ENCODE measurements around the gene ZFP1. TPM values are rescaled to one million over a fixed set of nuclear protein-coding genes. Genes with fewer than 3 reads are reported as not detected.

The ZFP1 gene
- total and polyA plus RNA-seq, 2 of the 4 experiments (the other 2 are of a cell fraction): 3.8 to 16.0 TPM

DNA sequence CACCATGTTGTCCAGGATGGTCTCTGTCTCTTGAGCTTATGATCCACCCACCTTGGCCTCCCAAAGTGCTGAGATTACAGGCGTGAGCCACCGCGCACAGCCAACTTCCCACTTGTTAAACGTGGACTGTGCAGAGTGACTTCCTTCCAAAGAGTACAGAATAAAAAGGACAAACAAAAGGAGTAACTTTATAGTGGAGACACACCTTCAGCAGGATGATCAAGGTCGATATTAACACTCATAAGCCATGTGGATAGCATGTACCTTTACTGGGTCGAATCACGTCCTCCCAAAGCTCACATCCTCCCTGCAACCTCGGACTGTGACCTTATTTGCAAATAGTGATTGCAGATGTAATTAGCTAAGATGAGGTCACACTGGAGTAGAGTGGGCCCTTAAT is 10.1 kb upstream of the ZFP1 start:
- Histone ChIP-seq H3K4me2 (ENCODE audit: low read depth, low read length) (no peak overlapping the region), H4K8ac (ENCODE audit: low read depth in 2 of 2, low read length in 2 of 2) (no peak overlapping the region), H2BK120ac (ENCODE audit: low read depth, low read length) (no peak overlapping the region), H3K4me3 (ENCODE audit: insufficient read depth, low read depth, low read length) (no peak overlapping the region), H3K9ac (ENCODE audit: low read depth, low read length) (no peak overlapping the region), H2BK20ac (ENCODE audit: low read depth, low read length) (no peak overlapping the region), H3K23ac (ENCODE audit: low read depth, low read length) (no peak overlapping the region), H2AFZ (replicated peaks; ENCODE audit: low read length, poor library complexity) (no peak overlapping the region), H2BK15ac (ENCODE audit: low read depth, low read length) (no peak overlapping the region), H3K18ac (ENCODE audit: low read depth, low read length) (no peak overlapping the region), H3K27me3 (ENCODE audit: control insufficient read depth, insufficient read depth, low read length) (no peaks in the 10 kb centered on the region; the same call in 1 of the 2 replicates), H3K9me1 (ENCODE audit: insufficient read depth, low read length) (no peaks in the 10 kb centered on the region), H3K79me1 (ENCODE audit: low read depth in 1 of 2, low read length in 2 of 2) (no peaks in the 10 kb centered on the region), H4K5ac (ENCODE audit: low read depth, low read length) (no peak overlapping the region), H2AK9ac (replicated peaks; ENCODE audit: low read depth, low read length, poor library complexity) (no peak overlapping the region), H3K4ac (ENCODE audit: low read depth, low read length) (no peak overlapping the region), H3K14ac (replicated peaks; ENCODE audit: low read depth, low read length) (no peak overlapping the region), H2BK5ac (ENCODE audit: low read depth, low read length, poor library complexity, severe bottlenecking) (no peak overlapping the region), H2AK5ac (ENCODE audit: low read depth, low read length) (no peak overlapping the region), H3K36me3 (ENCODE audit: control insufficient read depth, insufficient read depth, low read length) (no peaks in the 10 kb centered on the region), H4K20me1 (ENCODE audit: insufficient read depth, low read length) (no peaks in the 10 kb centered on the region), H3K56ac (ENCODE audit: extremely low read depth, insufficient read depth, low read length) (no peak overlapping the region), H3K4me1 (ENCODE audit: control insufficient read depth, insufficient read depth, low read length) (no peaks in the 10 kb centered on the region), H3K27ac (ENCODE audit: insufficient read depth, low read length) (no peak overlapping the region), H4K91ac (ENCODE audit: insufficient read depth, low read depth, low read length) (no peak overlapping the region), H3K9me3 (ENCODE audit: control insufficient read depth, insufficient read depth, low read length) (no peaks in the 10 kb centered on the region)
- intact Hi-C loops (cut with micrococcal nuclease) (no loop called here), dilution Hi-C loops (cut with HindIII; ENCODE audit: low sequenced_read_pairs, unreplicated experiment) (no loop called here), in situ Hi-C loops (cut with MboI; ENCODE audit: low sequenced_read_pairs) (no loop called here)
- DNase-seq (no peak), ATAC-seq (ENCODE audit: low read depth) (no peak)
- TF ChIP-seq MXI1 (IDR thresholded peaks at IDR 0.05; ENCODE audit: borderline replicate concordance, low read depth, low read length): no peak
- CTCF ChIA-PET: no interaction called here
- no TSS peak for BruUV-seq (replicated peaks)
- WGBS, 2 experiments (ENCODE audit: extremely low coverage in 2 of 2, insufficient read length in 1 of 2): 83% methylated on average over 1 of the region's 8 CpGs; no CpG with 5 or more reads in 1 of the 2 experiments
- POLR2A ChIA-PET (ENCODE audit: unreplicated experiment): no interaction called here

Data from IMR-90 (cell line).